C4-2B (cell line): ENCODE results near the gene TGFBR2.

ENCODE experiments used
- CTCF ChIP-seq: fragments of 450-650 bp; conservative IDR thresholded peaks from 2 replicates; pipeline ENCODE4 v1.5.1; 2017; ENCODE audit warnings: mild to moderate bottlenecking
- ZFX ChIP-seq: fragments of 450-650 bp; IDR thresholded peaks from 2 replicates; pipeline ENCODE4 v1.6.1; 2017

GRCh38 chr3:30667280-30667651 is 60.9 kb downstream of the TGFBR2 start:
- no peak for TF ChIP-seq ZFX
- no peak for TF ChIP-seq CTCF
